ENCODE results near the gene FOXK1. TPM values are rescaled to one million over a fixed set of nuclear protein-coding genes. Genes with fewer than 3 reads are reported as not detected.
"Not testable (repeated sequence)": the region's sequence is repeated elsewhere in the genome, so short reads cannot be mapped to it uniquely, and the experiment has no call there.

The FOXK1 gene
- total RNA-seq, 2 donors from 2014 or later, result 19.4 to 24.8 TPM

GRCh38 chr7:4792537-4793126, 110.5 kb downstream of the FOXK1 start:
- Histone ChIP-seq H3K27ac (peak overlapping the region in 1 of 2 donors; percentile 46), H3K27me3 (no peaks in the 10 kb centered on the region), H3K36me3 (peaks cover 31% of the 10 kb centered on the region), H3K9me3 (no peaks in the 10 kb centered on the region), H3K4me1 (peaks cover 0 to 24% of the 10 kb centered on the region in 2 donors), H3K4me3 (peak overlapping the region in 1 of 2 donors; percentile 52)
- no peak for DNase-seq (ENCODE audit: low spot score)
- TF ChIP-seq, protein P1, sequence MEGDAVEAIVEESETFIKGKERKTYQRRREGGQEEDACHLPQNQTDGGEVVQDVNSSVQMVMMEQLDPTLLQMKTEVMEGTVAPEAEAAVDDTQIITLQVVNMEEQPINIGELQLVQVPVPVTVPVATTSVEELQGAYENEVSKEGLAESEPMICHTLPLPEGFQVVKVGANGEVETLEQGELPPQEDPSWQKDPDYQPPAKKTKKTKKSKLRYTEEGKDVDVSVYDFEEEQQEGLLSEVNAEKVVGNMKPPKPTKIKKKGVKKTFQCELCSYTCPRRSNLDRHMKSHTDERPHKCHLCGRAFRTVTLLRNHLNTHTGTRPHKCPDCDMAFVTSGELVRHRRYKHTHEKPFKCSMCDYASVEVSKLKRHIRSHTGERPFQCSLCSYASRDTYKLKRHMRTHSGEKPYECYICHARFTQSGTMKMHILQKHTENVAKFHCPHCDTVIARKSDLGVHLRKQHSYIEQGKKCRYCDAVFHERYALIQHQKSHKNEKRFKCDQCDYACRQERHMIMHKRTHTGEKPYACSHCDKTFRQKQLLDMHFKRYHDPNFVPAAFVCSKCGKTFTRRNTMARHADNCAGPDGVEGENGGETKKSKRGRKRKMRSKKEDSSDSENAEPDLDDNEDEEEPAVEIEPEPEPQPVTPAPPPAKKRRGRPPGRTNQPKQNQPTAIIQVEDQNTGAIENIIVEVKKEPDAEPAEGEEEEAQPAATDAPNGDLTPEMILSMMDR (IDR thresholded peaks at IDR 0.05), result no peak

- not testable (repeated sequence) for H3K9me3 ChIP-seq; H3K27ac ChIP-seq; DNase-seq (ENCODE audit: low spot score); H3K27me3 ChIP-seq; H3K4me3 ChIP-seq
- Histone ChIP-seq H3K36me3 (peaks cover 22% of the 10 kb centered on the region), H3K4me1 (peaks cover 0 to 27% of the 10 kb centered on the region in 2 donors)
Measured at GRCh38 chr7:4793385-4793993, 111.4 kb downstream of the FOXK1 start.

DNA sequence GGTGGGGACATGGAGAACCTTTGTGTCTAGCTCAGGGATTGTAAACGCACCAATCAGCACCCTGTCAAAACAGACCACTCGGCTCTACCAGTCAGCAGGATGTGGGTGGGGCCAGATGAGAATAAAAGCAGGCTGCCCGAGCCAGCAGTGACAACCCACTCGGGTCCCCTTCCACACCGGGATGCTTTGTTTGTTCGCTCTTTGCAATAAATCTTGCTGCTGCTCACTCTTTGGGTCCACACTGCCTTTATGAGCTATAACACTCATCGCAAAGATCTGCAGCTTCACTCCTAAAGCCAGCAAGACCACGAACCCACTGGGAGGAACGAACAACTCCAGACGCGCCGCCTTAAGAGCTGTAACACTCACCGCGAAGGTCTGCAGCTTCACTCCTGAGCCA, 112.1 kb downstream of the FOXK1 start:
- Histone ChIP-seq H3K4me1 (peaks cover 0 to 32% of the 10 kb centered on the region in 2 donors), H3K36me3 (peaks cover 18% of the 10 kb centered on the region)
- not testable (repeated sequence) for H3K27ac ChIP-seq; DNase-seq (ENCODE audit: low spot score); H3K9me3 ChIP-seq; H3K4me3 ChIP-seq; H3K27me3 ChIP-seq

GRCh38 chr7:4794591-4795350, 112.7 kb downstream of the FOXK1 start:
- DNase-seq (ENCODE audit: low spot score), result no peak
- Histone ChIP-seq H3K27me3 (no peaks in the 10 kb centered on the region), H3K27ac (no peak overlapping the region), H3K4me3 (no peak overlapping the region), H3K36me3 (peaks cover 13% of the 10 kb centered on the region), H3K4me1 (peaks cover 0 to 31% of the 10 kb centered on the region in 2 donors), H3K9me3 (no peaks in the 10 kb centered on the region)
- TF ChIP-seq, protein P1 (IDR thresholded peaks at IDR 0.05), result no peak

GRCh38 chr7:4796453-4796852, 114.4 kb downstream of the FOXK1 start:
- TF ChIP-seq, protein P1 (IDR thresholded peaks at IDR 0.05), result no peak
- no peaks in the 10 kb centered on the region for H3K9me3 ChIP-seq
- H3K27me3 ChIP-seq, result no peaks in the 10 kb centered on the region
- no peak for DNase-seq (ENCODE audit: low spot score)
- peaks cover 4% of the 10 kb centered on the region for H3K36me3 ChIP-seq
- H3K4me3 ChIP-seq, result no peak overlapping the region
- H3K27ac ChIP-seq, result no peak overlapping the region
- H3K4me1 ChIP-seq, result peaks cover 0 to 30% of the 10 kb centered on the region in 2 donors

GRCh38 chr7:4797858-4798705, 116.0 kb downstream of the FOXK1 start:
- Histone ChIP-seq H3K27me3 (no peaks in the 10 kb centered on the region), H3K4me3 (no peak overlapping the region), H3K36me3 (no peaks in the 10 kb centered on the region), H3K27ac (peak overlapping the region in 1 of 2 donors; percentile 6), H3K4me1 (peaks cover 0 to 16% of the 10 kb centered on the region in 2 donors), H3K9me3 (no peaks in the 10 kb centered on the region)
- DNase-seq (ENCODE audit: low spot score), result no peak
- TF ChIP-seq, protein P1 (IDR thresholded peaks at IDR 0.05), result peak; percentile 81 to 93

All from right atrium auricular region (tissue), 2 donors.